OCI-LY7 (cell line): ENCODE results near the gene GSG1L. TPM values are rescaled to one million over a fixed set of nuclear protein-coding genes. Genes with fewer than 3 reads are reported as not detected.

Experiments
- BruUV-seq: library from RNA; stranded (reverse); fragments of 400-500 nt; replicated peaks from 2 replicates; lab custom pipeline; 2021; lab: Mats Ljungman, UMichigan
- CTCF ChIA-PET: fragments of 300-600 bp; sonication (Branson Sonifier 250); formaldehyde crosslinking; loops from one replicate; lab custom pipeline; 2022; ENCODE audit warnings: antibody characterized with exemption; ENCODE audit not compliant: unreplicated experiment; lab: Charles Lee
- POLR2A ChIA-PET: fragments of 300-600 bp; sonication (Branson Sonifier 250); formaldehyde crosslinking; loops from one replicate; lab custom pipeline; 2022; ENCODE audit warnings: antibody characterized with exemption; lab: Charles Lee
- DNase-seq: peaks from one replicate; pipeline ENCODE4 v3.0.0-alpha.2; 2015; ENCODE audit warnings: low spot score
- H2AFZ ChIP-seq: fragments of 200-600 bp; sonication (generic), shearing (Covaris generic); 2 replicates; pipeline ENCODE4 v1.6.1; 2014; ENCODE audit warnings: mild to moderate bottlenecking, antibody characterized with exemption, low read length, moderate library complexity
- H3K27ac ChIP-seq: fragments of 200-600 bp; sonication (generic); 2 replicates; pipeline ENCODE4 v1.5.1; 2014; ENCODE audit warnings: mixed run types, low read depth, mild to moderate bottlenecking, moderate library complexity, low read length, inconsistent platforms; ENCODE audit not compliant: poor library complexity, severe bottlenecking
- H3K36me3 ChIP-seq: fragments of 200-600 bp; sonication (generic); 2 replicates; pipeline ENCODE4 v1.6.1; 2014; ENCODE audit warnings: mild to moderate bottlenecking, antibody characterized with exemption, low read length, moderate library complexity, mixed read lengths; ENCODE audit not compliant: insufficient read depth
- H3K4me1 ChIP-seq: fragments of 200-600 bp; sonication (generic); 2 replicates; pipeline ENCODE4 v1.5.1; 2014; ENCODE audit warnings: mild to moderate bottlenecking, low read length; ENCODE audit not compliant: insufficient read depth, poor library complexity, severe bottlenecking
- H3K4me2 ChIP-seq: fragments of 200-600 bp; sonication (generic); 2 replicates; pipeline ENCODE4 v1.6.1; 2014; ENCODE audit warnings: mild to moderate bottlenecking, low read length
- H3K4me3 ChIP-seq: fragments of 200-600 bp; sonication (generic); 2 replicates; pipeline ENCODE4 v1.5.1; 2014; ENCODE audit warnings: mild to moderate bottlenecking, low read depth, low read length; ENCODE audit not compliant: poor library complexity, severe bottlenecking
- H3K79me2 ChIP-seq: fragments of 200-600 bp; sonication (generic); 2 replicates; pipeline ENCODE4 v1.6.1; 2016; ENCODE audit warnings: low read depth, mild to moderate bottlenecking, low read length, moderate library complexity, mixed read lengths; ENCODE audit not compliant: insufficient read depth
- H3K9me2 ChIP-seq: fragments of 200-600 bp; sonication (generic); 2 replicates; pipeline ENCODE4 v1.6.1; 2016; ENCODE audit warnings: mild to moderate bottlenecking, low read length, mixed read lengths; ENCODE audit not compliant: insufficient read depth
- H3K9me3 ChIP-seq: fragments of 200-600 bp; sonication (generic); 2 replicates; pipeline ENCODE4 v1.6.1; 2014; ENCODE audit warnings: mild to moderate bottlenecking, mixed run types, low read length, mixed read lengths
- H4K20me1 ChIP-seq: fragments of 200-600 bp; sonication (generic); 2 replicates; pipeline ENCODE4 v1.6.1; 2014; ENCODE audit warnings: mild to moderate bottlenecking, antibody characterized with exemption, low read length, moderate library complexity, mixed read lengths; ENCODE audit not compliant: insufficient read depth
- CTCF ChIP-seq: fragments of 200-600 bp; sonication (generic); conservative IDR thresholded peaks from 2 replicates; pipeline ENCODE4 v1.5.1; 2014; ENCODE audit warnings: mild to moderate bottlenecking, antibody characterized with exemption, low read length, moderate library complexity, mixed read lengths
- EZH2phosphoT487 ChIP-seq: fragments of 200-600 bp; sonication (generic); IDR thresholded peaks from 2 replicates; pipeline ENCODE4 v1.6.1; 2018; ENCODE audit warnings: low read depth, borderline replicate concordance, mild to moderate bottlenecking, mixed run types, antibody characterized with exemption, low read length, moderate library complexity, mixed read lengths
- intact Hi-C: fragments of 100-400 bp; cut with micrococcal nuclease; formaldehyde crosslinking; loops from one replicate; pipeline ENCODE4 v1.10.0; 2022; ENCODE audit not compliant: unreplicated experiment
- total RNA-seq, 2 experiments: library from RNA; depleted of rRNA in 1 of 2; stranded (reverse); fragments of >200 nt in 1 of 2; shearing (Covaris generic) in 1 of 2; gene quantifications; 2 replicates each; pipeline ENCODE4 v1.2.3, GENCODE V29; 2014 to 2022

Gene GSG1L
- total RNA-seq, 2 experiments from 2014 or later = not detected

DNA sequence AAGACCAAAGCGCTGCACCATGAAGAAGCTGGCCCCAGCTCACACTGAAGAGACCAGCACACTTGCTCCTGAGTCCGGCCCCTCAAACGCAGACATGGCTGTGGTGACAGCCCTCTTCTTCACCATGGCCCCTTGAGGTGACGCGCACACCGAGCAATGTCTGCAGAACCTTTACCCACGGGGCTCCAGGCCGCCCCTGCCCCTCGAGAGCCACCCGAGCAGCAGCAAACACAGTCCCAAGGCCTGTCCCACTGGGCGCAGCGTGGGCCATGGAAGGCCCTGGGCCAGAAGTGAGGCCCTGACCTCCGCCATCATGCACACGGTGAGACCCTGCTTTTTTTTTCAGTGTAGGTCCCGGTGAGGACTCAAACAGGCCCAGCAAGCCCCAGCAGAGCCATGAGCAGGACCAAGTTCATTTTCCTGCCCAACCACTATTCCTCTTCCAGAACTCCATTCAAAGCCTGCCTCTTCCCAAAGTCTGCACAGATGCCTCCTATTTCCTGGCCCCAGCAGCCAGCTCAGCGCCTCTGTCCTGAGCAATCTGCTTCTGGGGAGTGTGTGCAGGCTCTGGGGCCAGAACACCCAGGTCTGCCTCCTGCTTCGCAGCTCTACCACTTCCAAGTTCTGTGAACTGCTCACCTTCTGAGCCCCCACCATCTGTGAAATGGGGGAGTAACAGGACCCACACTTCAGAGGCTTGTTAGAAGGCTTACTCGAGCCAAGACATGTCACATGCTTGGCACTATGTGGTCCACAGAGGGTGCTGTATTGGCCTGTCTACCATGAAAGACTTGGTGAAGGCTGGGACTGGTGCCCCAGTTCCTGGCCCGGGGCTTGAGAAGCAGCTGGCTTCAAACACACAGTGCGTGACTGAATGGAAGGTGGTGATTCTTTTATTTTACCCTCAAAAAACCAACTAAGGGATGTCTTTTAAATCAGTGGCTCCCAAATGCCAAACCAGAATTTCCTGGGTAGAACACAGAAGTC, 35.7 kb upstream of the GSG1L start:
- TF ChIP-seq EZH2phosphoT487 = no peak
- TF ChIP-seq CTCF = no peak
- Histone ChIP-seq H3K4me2 (no peak overlapping the region), H4K20me1 (no peaks in the 10 kb centered on the region), H3K9me3 (no peaks in the 10 kb centered on the region), H3K9me2 (no peaks in the 10 kb centered on the region), H3K79me2 (no peaks in the 10 kb centered on the region), H3K36me3 (peaks cover 78% of the 10 kb centered on the region), H2AFZ (no peak overlapping the region), H3K27ac (no peak overlapping the region), H3K4me3 (no peak overlapping the region), H3K4me1 (no peaks in the 10 kb centered on the region)
- ChIA-PET POLR2A (no interaction called here), CTCF (no interaction called here)
- no peak for DNase-seq
- BruUV-seq = no TSS peak
- intact Hi-C loops = no loop called here

DNA sequence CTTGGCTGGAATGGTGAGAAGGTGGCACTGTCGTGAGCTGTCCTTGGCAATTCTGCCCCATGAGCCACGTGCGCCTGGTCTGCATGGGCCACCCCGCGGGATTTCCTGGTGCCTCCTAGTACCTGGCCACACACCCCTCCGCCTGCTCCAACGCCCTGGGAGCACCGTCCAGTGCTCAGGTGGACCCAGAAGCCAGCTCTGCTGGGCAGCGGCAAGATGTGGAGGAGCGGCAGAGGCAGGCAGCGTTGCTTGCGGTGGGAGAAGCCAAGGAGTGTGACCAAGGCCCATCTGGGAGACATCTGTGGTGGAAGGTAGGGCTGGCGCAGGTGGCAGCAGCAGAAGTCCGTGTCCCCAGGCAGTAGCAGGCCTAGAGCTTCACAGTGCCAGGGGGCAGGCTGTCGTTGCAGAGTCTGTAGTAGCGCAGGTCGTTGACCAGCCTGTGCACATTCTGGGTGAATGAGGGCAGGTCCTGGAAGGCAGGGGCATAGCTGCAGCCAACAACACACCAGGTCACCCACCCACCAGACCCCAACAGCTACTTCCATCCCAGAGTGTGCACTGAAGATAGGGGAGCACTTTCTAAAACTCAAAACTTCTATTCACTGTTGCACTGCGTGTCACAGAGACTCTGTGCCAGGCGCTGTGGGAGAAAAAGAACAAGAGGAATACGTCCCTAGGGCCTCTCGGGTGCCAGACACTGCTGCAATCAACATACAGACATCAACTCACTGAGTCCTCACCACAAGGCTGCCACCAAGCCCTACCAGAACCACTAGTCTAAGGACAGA, 34.9 kb upstream of the GSG1L start:
- H3K36me3 ChIP-seq = peaks cover 69% of the 10 kb centered on the region
- no TSS peak for BruUV-seq

More for the DNA sequence above, 34.9 kb upstream of the GSG1L start:
- H3K27ac ChIP-seq = no peak overlapping the region
- intact Hi-C loops = no loop called here
- no peaks in the 10 kb centered on the region for H4K20me1 ChIP-seq
- H2AFZ ChIP-seq = no peak overlapping the region
- no peaks in the 10 kb centered on the region for H3K79me2 ChIP-seq
- ChIA-PET CTCF (no interaction called here), POLR2A (no interaction called here)
- no peak for DNase-seq
- H3K4me3 ChIP-seq = no peak overlapping the region
- H3K4me2 ChIP-seq = no peak overlapping the region
- H3K9me3 ChIP-seq = no peaks in the 10 kb centered on the region
- H3K4me1 ChIP-seq = no peaks in the 10 kb centered on the region
- no peaks in the 10 kb centered on the region for H3K9me2 ChIP-seq
- TF ChIP-seq CTCF (no peak), EZH2phosphoT487 (no peak)
